Measurements from ENCODE around the gene ZNF423. TPM values are rescaled to one million over a fixed set of nuclear protein-coding genes. Genes with fewer than 3 reads are reported as not detected.

The ZNF423 gene
- total and polyA plus RNA-seq, 2 of the 13 experiments (the other 11 are each of a cell fraction or from before 2014, with no cell fraction given) = 0.07 to 0.31 TPM

DNA sequence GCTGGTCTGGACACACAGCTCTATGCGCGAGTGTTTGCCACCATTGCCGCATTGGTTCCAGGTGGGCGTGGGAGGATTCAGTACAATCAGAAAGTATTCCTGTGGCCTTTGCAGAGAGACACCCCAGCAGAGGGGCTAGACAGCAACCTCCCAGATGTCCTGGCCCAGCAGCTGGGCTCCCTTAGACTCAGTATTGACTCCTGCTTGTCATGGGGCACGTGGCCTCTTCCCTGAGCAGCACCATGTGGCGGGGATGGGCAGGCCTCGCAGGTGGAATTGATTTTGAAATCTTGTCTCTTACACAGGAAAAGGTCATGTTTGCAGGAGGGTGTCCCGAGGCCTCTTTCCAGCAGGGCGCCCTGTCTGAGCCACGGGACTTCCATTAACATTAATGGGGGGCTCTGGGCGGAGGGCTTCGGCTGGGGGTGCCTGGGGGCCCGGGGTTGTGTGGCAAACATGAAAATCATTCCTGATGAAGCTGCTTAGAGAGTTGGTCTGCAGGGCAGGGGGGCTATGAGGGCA, 385.9 kb downstream of the ZNF423 start:
- Histone ChIP-seq H3K79me2 (ENCODE audit: insufficient read depth, low read length) (no peaks in the 10 kb centered on the region), H3K36me3 (replicated peaks in 1 of 2; ENCODE audit: control insufficient read depth in 1 of 2, insufficient read depth in 2 of 2, low read length in 2 of 2) (no peaks in the 10 kb centered on the region), H3K27ac (ENCODE audit: extremely low read length, insufficient read depth, low read length) (no peak overlapping the region), H3K4me3 (replicated peaks in 1 of 3; ENCODE audit: insufficient read depth in 1 of 3, low read depth in 2 of 3, low read length in 3 of 3) (no peak overlapping the region), H3K27me3 (ENCODE audit: control insufficient read depth in 1 of 2, insufficient read depth in 2 of 2, low read length in 2 of 2) (no peaks in the 10 kb centered on the region), H4K20me1 (ENCODE audit: insufficient read depth, low read length) (no peaks in the 10 kb centered on the region), H3K4me2 (ENCODE audit: low read depth, low read length) (no peak overlapping the region), H3K9ac (ENCODE audit: insufficient read depth, low read depth, low read length) (no peak overlapping the region), H3K4me1 (ENCODE audit: insufficient read depth, low read length) (no peaks in the 10 kb centered on the region), H2AFZ (ENCODE audit: low read length) (no peak overlapping the region), H3K9me3 (ENCODE audit: low read length) (no peaks in the 10 kb centered on the region)
- DNase-seq (ENCODE audit: low spot score) (no peak), FAIRE-seq (no peak), ATAC-seq (no peak; the same call in 2 of the 3 replicates)
- intact Hi-C loops (cut with micrococcal nuclease; ENCODE audit: unreplicated experiment) (no loop called here), in situ Hi-C loops (cut with HindIII; ENCODE audit: extremely low pct_ligation_motif_present, low pct_unique_long_range_greater_than_20kb) (no loop called here)
- CTCF ChIA-PET (ENCODE audit: low intra/inter-chr PET ratio, low total read pairs) = no interaction called here
- TF ChIP-seq, protein P1, sequence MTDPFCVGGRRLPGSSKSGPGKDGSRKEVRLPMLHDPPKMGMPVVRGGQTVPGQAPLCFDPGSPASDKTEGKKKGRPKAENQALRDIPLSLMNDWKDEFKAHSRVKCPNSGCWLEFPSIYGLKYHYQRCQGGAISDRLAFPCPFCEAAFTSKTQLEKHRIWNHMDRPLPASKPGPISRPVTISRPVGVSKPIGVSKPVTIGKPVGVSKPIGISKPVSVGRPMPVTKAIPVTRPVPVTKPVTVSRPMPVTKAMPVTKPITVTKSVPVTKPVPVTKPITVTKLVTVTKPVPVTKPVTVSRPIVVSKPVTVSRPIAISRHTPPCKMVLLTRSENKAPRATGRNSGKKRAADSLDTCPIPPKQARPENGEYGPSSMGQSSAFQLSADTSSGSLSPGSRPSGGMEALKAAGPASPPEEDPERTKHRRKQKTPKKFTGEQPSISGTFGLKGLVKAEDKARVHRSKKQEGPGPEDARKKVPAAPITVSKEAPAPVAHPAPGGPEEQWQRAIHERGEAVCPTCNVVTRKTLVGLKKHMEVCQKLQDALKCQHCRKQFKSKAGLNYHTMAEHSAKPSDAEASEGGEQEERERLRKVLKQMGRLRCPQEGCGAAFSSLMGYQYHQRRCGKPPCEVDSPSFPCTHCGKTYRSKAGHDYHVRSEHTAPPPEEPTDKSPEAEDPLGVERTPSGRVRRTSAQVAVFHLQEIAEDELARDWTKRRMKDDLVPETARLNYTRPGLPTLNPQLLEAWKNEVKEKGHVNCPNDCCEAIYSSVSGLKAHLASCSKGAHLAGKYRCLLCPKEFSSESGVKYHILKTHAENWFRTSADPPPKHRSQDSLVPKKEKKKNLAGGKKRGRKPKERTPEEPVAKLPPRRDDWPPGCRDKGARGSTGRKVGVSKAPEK (CRISPR knock-in tag; IDR thresholded peaks at IDR 0.05; ENCODE audit: borderline replicate concordance) = no peak
- TF ChIP-seq ZFP82 (CRISPR knock-in tag; IDR thresholded peaks at IDR 0.05; ENCODE audit: borderline replicate concordance) (no peak), ATF2 (CRISPR knock-in tag; IDR thresholded peaks at IDR 0.05) (no peak), DNMT1 (CRISPR knock-in tag; IDR thresholded peaks at IDR 0.05) (no peak), PCBP1 (IDR thresholded peaks at IDR 0.05; ENCODE audit: borderline replicate concordance, low read depth, low read length) (no peak), ZNF879 (CRISPR knock-in tag; IDR thresholded peaks at IDR 0.05) (no peak), PTBP1 (IDR thresholded peaks at IDR 0.05; ENCODE audit: low read depth, low read length, poor library complexity, severe bottlenecking) (no peak), ZFP37 (CRISPR knock-in tag; IDR thresholded peaks at IDR 0.05; ENCODE audit: borderline replicate concordance) (no peak)
- POLR2A ChIA-PET = no interaction called here
- no TSS peak for BruUV-seq (replicated peaks)
- 42% methylated on average over 11 of the region's 13 CpGs for WGBS (ENCODE audit: low lambda C conversion rate)

Measured in HepG2 (cell line).